HG02884 (cell line): Measurements from ENCODE around the gene TRAPPC12.
"Not testable (repeated sequence)": the region's sequence is repeated elsewhere in the genome, so short reads cannot be mapped to it uniquely, and the experiment has no call there.

Experiments used
- ATAC-seq: cut with Tn5 transposase; IDR thresholded peaks from one replicate; pipeline ENCODE4 v1.9.1; 2021; ENCODE audit warnings: mild to moderate bottlenecking, moderate library complexity; ENCODE audit not compliant: unreplicated experiment

The TRAPPC12 gene

DNA sequence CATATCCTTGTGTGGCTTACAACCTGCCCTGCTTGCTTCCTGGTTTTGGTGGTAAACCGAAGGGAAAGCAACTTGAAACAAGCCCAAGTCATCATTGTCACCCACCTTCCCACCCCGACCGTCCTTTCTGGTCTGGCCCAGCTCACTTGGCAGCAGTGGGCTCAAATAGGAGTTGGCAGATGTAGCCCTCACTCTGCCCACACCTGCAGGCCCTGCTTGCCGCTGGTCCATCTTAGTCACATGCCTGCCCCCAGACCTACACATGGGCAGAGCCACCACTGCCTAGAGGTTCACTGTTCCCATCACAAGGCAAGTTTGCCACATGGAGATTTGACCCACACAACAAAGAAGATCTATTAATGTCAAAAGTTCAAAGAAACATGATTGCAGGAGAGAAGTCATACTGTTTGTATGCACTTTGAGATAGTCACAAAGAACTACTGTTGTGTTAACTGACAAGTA lies 11.2 kb upstream of the TRAPPC12 start:
- no peak for ATAC-seq

GRCh38 chr2:3369340-3370181 lies 9.9 kb upstream of the TRAPPC12 start:
- not testable (repeated sequence) for ATAC-seq

- no peak for ATAC-seq
These were observed 2.7 kb upstream of the TRAPPC12 start for GRCh38 chr2:3376821-3377220.

DNA sequence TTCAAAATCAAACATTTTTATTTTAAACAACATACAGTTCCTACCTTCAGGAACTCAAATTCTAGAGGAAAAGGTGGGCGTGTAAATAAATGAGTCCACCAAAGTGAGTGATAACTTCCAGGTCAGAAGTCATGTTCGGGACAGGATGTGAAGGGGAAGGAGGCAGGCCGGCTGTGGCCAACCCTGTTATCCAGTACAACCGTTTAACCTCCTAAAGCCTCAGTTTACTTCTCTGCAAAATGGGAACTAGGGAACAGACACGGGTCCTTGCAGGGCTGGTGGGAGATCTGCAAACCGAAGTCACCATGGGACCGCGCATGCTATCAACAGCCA lies 2.2 kb upstream of the TRAPPC12 start:
- peak; percentile 20 for ATAC-seq

DNA sequence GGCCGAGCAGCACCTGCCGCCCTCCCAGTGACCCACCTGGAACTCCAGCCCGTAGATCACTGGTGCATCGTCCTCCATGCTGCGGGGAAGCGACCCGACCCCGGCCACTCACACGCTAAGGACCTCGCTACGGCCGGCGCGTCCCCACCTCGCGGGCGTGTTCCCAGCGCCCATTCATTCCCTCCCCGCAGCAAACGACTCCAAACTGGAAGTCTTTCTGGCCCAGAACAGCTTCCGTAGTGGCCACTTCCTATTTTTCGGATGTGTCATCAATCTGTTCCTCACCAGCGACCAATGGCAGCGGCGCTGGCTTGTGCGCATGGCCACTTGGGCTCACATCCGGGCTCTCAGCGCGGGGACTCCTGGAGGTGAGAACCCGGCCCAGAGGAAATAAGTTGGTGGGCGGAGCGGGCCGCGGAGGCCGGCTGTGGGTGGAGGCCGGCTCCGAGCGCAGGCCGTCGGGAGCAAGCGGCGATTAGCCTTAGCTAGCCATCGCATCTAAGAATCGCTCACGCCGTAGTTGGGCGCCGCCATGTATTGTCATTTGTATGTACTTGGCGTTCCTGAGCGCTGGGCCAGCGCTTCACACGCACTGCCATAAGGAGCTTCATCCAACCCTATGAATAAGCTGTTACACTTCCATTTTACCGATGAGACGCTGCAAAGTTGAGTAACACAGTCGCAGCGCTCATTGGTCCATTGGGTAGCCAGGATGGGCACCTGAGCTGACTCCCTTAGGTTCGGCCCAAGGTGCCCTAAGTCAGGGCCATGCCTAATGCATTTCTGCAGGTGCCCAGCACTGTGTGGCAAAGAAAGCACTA lies 1.7 kb upstream of the TRAPPC12 start, which contains the start of gene EIPR1:
EIPR1 (minus strand) TSS at position 207 of the 821 bp plus-strand sequence; CDS start at position 78, 129 bp downstream.
- ATAC-seq = peak; percentile 74

GRCh38 chr2:3379339-3379646 lies 201 bp upstream of the TRAPPC12 start:
- no peak for ATAC-seq

DNA sequence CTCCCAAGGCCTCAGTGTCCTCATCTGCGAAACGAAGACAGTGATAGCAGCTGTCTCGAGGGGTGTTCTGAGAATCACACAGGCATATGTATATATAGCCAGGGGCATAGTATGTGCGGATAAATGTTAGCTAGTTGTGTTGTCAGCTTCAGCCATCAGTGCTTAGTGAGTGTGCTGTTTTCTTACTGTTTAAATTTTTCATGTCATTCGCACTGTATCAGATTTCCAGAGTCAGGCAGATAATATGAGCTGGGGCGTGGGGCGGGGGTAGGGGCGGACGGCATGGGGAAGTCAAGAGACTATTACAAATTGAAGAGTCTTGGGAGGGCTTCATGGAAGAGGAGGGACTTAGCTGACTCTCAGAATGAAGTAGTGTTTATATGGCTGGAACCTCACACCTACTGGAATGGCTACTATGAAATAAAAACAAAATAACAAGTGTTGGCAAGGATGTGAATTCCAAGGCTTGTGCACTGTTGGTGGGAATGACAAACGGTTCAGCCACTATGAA lies 7.0 kb downstream of the TRAPPC12 start:
- ATAC-seq = no peak

DNA sequence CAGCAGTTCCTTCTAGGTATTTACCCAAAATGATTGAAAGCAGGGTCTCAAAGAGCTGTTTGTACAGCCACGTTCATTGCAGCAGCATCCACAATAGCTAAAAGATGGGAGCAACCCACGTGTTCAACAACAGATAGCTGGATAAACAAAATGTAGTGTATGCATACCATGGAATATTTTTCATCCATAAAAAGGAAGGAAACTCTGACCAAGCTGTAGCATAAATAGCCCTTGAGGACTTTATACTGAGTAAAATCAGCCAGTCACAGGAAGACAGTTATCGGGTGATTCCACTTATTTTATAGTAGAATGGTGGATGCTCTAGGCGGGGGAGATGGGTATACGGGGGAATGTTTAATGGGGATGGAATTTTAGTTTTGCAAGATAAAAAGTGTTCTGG lies 7.5 kb downstream of the TRAPPC12 start:
- ATAC-seq = no peak

GRCh38 chr2:3387644-3388411 lies 8.3 kb downstream of the TRAPPC12 start:
- ATAC-seq = no peak

- no peak for ATAC-seq
These were observed 8.9 kb downstream of the TRAPPC12 start for GRCh38 chr2:3388412-3388738.

DNA sequence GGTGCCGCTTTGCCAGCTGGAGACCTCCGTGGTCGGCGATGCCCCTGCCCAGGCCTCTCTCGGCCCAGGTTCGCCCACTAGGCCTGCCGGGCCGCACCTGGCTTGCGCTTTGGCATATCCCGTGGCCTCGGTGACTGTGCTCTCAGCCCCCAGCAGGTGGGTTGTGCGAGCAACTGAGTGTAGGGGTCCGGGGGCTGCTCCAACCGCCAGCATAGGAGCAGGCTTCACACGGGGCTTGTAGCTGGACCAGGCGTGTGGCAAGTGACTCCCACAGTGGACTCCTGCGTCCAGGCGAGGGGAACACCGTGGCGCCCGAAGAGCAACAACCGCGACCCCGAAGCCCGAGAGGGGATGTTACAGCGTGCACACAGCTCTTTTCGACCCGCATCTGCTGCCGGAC lies 9.7 kb downstream of the TRAPPC12 start:
- ATAC-seq = no peak

DNA sequence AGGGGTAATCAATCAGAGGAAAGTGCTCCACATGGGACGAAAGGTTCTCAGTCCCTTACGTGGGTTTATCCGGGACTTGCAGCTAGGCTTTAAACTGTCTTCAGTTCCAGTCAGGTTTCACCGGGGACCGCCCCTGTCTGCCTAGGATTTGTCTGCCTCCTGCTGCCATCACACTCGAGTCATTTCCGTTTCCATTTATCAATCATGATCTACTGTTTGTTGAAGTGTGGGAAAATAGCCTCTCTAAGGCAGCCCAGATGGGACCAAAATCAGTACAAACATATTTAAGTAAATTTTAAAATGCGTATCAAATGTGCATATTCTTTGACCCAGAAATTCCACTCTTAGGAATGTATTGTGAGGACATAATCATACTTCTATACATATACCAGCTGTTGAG lies 10.5 kb downstream of the TRAPPC12 start:
- ATAC-seq = no peak

GRCh38 chr2:3392216-3392615 lies 12.7 kb downstream of the TRAPPC12 start:
- ATAC-seq = no peak

DNA sequence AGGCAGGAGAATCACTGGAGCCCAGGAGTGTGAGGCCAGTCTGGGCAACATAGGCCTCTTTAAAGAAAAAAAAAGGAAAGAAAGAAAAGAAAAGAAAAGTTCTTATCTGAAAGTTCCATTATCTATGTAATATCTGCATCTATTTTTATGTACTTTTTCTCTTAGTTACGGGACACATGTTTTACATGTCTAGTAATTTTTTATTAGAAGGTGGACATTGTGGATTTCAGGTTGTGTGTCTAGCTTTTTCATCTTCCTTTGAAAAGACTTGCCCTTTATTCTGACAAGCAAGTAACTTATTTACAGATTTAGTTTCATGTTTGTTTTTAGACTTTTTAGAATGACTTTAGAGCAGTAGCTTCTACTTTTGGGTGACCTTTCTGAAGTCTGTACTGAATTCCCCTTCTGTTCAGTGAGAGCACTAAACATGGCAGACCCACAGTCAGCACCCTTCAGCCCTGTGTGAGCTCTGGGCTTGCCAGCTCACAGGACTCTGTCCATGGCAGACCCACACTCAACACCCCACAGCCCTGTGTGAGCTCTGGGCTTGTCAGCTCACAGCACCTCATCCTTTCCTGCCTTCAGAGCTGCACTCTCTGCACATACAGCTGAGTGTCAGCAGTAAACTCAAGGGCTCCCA lies 17.5 kb downstream of the TRAPPC12 start:
- ATAC-seq = no peak

- ATAC-seq = no peak
These were observed 19.4 kb downstream of the TRAPPC12 start for GRCh38 chr2:3398857-3399256.

GRCh38 chr2:3399381-3399780 lies 19.9 kb downstream of the TRAPPC12 start:
- ATAC-seq = no peak

DNA sequence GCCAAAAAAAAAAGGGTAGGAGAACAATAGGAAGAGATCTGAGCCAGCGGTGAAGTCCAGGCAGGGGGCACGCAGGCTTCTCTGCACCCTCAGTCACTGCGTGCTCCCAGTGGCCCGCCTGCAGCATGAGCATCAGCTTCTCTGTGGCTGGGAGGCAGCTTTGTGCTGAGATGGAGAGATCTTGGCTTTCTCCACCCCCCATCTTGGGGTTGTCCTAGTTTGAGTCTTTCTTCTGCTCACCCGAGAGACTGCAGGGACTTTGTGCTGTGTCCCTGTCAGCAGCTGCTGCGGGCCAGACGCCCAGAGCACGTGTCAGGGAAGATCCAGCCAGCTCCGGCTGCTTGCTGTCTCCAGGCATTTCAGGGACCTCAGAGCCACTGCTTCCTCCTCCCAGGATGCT lies 20.3 kb downstream of the TRAPPC12 start:
- ATAC-seq = no peak

DNA sequence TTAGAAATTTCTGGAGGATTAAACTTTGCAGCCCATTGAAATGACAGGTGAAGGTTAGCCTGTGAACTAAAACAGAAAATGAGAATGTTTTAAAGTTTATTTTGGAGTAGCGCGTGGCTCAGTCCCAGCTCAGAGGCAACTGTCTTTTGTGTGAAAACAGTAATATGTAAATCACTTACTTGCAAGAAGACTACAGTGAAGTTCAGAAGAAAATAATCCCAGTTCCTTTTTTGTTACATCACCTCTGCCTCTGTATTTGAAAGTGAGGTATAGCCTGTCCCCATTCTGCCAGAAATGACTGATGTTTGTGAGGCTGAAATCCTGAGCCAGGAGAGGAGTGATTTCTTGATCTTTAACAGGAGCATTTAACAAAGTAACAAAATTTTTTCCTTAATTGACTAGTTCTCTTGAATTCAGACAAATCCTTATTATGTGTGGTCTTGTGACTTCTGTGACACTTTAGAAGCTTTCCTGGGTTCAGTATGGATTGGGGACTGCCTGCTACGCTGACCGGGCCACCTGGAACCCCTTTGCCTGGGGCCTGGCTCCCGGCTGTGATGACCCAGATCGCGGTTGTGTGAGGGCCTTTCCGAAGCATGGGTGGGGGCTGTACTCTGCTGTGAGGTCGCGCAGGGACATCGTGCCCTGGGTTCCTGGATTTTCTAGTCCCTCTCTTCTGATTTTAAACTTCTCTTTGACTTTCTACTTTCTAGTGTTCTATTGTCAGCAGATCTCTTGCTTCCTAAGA lies 24.3 kb downstream of the TRAPPC12 start:
- peak; percentile 100 for ATAC-seq

DNA sequence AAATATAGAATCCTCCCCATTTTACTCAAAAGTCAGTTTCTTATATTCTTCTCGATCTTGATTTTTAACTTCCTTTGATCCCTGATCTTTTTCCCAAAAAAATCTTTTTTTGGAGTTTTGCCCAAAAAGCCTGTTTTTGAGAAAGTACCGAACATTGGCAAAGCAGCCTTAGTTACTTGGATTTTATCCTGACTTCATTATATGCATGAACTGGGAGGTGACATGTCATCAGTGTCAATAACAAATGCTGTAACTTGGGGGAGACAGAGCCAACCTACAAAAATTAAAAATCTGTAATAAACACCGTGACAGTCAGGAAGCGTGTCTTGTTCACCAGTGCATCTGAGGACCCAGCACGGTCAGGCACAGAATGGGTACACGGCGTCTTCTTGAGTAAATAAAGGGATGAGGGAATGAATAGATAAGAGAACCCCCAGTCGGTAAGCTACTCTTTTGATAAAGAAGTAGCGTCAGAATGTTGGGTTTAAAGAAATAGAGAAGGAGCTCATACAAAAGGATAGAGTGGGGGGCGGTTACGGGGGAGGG lies 24.9 kb downstream of the TRAPPC12 start:
- no peak for ATAC-seq

DNA sequence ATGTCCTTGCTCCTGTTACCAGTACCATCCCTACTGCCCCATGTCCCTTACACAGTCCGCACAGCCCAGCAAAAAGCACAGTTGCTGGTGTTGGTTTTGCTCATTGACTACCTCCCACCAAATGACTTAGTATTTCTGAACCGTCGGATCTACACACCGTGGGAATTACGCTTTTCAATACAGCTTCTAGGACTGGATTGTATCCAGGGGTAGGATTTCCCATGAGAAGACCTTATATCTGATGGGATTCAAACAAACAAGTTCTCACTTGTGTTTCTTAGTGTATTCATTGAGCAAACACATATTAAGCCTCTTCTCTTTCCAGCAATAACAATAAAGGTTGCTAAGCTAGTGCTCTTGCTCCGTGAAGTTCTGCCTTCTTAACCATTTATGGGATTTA lies 25.8 kb downstream of the TRAPPC12 start:
- ATAC-seq = no peak
